Activated CD4-positive, CD25-positive, alpha-beta regulatory T cell treated with anti-CD3 and anti-CD28 coated beads, Interleukin-2, amount 50 U/mL, for 24 hours (primary cell): ENCODE measurements around the gene SMAD7.
A peak's percentile ranks its signal among the peaks of the same experiment; 100 is the strongest.

Experiments used
- ATAC-seq, 2 donors: fragments of 150-1000 bp; cut with Tn5 transposase; one replicate each; pipeline ENCODE4 v1.10.0; 2021; ENCODE audit warnings: mild to moderate bottlenecking in 1 of 2, moderate library complexity in 1 of 2

SMAD7 gene

DNA sequence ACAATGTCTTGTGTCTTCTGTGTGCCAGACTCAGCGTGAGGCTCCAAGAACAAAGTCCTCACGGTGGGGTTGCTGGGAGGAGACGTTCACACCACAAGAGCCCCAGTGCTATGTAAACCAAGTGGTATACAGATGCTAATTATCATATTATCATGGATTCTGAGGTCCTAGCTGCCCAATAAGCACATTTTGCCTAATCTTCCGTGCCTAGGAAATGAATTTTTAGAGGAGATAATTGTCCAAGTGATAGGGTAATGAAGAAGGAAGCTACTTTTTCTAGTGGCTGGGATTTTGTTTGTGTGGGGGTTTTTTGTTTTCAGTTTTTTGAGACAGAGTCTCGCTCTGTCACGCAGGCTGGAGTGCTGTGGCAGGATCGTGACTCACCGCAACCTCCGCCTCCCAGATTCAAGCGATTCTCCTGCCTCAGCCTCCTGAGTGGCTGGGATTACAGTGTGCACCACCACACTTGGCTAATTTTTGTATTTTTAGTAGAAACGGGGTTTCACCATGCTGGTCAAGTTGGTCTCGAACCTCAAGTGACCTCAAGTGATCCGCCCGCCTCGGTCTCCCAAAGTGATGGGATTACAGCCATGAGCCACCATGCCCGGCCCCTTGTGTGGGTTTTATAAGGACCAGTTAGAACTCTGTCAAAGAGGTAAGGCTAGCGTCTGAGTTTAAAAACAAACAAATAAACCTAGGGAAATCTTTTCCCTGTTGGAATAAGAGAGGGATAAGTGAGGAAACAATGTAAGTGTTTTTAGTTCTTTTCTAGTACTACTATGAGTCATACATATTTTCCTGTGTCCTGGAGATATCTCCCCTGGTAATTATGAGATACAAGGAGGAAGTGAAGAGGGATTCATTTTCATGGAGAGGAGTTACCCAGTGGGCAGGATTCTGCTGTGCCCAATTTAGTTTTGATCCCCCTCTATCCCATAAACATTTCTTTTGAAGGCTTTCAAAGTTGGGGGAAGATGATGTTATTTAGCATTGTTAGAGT lies 9.5 kb upstream of the SMAD7 start:
- no peak for ATAC-seq

DNA sequence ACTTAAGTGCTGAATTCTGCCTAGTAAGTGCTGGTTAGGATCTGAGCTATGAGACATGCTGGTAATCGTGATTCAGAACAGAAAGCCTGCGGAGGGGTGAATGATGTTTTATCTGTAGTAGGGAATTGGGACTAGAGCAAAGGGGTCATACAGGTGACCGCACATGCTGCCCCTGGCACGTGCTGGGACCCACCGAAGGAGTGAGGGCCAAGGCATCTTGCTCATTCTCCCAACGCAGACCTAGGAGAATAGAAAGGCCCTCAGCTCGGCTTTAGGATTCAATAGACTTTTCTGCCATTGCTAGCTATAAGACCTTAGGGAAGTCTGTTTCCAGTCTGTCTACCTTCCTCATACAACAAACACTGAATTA lies 8.8 kb upstream of the SMAD7 start:
- ATAC-seq, result no peak

DNA sequence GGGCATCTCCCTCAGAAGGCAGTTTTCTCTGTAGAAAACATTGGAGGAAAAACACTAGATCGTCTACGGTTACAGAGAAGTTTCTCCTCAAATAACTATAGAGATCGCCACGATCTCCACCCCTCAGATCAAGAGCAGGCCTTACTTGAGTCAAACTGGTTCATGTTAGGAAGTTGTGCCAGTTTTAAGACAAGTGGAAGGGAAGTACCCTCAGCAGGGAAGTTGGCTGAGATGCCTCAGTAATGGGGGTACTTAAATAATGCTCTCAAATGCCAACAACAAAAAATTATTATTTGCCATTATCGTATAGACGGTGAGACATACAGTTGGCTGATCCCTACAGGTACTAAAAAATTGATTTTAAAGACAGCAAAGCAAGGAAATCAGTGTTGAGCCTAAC lies 8.2 kb upstream of the SMAD7 start:
- no peak for ATAC-seq

- ATAC-seq, result no peak
Observed at GRCh38 chr18:48957616-48958015, 6.9 kb upstream of the SMAD7 start.

- ATAC-seq, result no peak
Observed at GRCh38 chr18:48957136-48957535, 6.4 kb upstream of the SMAD7 start.

DNA sequence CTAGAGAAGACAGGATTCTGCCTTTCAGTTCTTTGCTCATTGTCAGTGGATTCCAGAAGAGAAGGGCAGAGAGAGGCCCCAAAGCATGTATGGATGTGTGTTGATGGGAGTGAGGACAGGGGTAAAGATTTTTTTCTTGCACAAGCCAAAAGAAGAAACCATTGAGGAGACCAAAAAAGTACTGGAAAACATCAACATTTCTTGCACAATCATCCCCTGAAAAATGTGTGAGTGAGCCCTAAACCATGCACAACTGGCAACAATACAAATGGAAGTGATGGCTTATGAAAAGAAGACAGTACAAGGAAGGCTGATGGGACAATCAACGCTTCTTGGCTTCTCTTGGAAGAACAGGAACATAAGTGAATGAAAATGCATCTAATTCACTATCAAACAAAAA lies 5.6 kb upstream of the SMAD7 start:
- ATAC-seq, result no peak

- ATAC-seq, result no peak
Observed at GRCh38 chr18:48955830-48956261, 5.1 kb upstream of the SMAD7 start.

GRCh38 chr18:48954886-48955819 lies 4.4 kb upstream of the SMAD7 start:
- no peak for ATAC-seq

DNA sequence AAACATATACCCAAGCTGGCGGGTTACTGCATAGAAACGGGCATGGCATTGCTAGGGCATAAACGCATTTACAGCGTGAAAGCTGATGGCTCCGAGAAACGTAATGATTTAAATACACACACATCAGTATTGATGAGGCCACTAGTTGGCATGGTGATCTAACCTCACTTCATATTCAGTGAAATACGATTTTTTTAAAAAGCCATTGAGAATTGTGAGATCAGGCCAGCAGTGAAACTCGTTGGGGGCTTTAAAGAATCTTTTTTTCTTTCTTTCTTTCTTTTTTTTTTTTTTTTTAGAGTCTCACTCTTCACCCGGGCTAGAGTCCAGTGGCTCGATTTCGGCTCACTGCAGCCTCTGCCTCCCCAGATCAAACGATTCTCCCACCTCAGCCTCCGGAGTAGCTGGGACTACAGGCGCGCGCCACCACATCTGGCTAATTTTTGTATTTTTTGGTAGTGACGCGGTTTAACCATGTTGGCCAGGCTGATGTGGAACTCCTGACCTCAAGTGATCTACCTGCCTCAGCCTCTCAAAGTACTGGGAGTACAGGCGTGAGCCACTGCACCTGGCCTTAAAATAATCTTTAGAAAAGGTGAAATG lies 2.4 kb upstream of the SMAD7 start:
- peak; percentile 6 to 8 for ATAC-seq

- peak; percentile 27 to 29 for ATAC-seq
Observed at GRCh38 chr18:48952287-48953103, 1.7 kb upstream of the SMAD7 start.

DNA sequence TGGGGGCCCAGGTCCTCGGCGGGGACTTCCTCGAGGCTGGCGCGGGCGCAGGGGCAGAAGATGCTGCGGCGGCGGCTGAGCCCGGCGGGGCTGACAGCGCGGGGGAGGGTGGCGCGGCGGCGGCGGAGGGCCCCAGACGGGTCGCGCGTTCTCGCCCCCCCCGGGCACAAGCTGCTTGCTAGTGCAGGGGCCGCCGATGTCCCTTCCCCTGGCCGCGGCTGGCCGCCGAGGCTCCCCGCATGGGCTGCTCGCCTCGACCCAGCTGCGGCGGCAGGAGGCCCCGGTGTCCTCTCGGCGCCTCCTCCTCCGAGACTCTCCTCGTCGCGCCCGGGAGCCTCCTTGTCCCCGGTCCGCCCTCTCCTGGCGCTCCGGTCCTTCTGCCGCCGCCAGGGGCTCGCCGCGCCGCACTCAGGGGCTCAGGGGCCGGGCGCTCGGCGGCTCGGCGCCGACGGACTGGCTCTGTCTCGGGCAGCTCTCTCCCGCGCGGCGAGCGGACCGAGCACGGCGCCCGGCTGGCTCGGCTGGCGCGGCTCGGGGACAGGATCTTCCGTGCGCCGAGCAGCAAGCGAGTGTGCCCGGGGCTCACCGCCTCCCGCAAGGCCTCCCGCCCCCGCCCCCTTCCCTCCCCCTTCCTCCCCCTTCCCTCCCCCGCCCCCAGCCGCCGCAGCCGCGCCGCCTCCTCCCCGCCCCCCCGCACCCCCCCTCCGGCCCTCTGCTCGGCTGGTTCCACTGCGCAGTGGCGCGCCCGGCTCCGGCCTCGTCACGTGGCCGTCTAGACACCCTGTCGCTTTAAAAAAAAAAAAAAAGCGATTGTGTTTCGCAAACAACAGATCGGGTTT lies 902 bp upstream of the SMAD7 start:
- peak; percentile 60 to 63 for ATAC-seq

- no peak for ATAC-seq
Observed at GRCh38 chr18:48949606-48950535, 894 bp downstream of the SMAD7 start.

DNA sequence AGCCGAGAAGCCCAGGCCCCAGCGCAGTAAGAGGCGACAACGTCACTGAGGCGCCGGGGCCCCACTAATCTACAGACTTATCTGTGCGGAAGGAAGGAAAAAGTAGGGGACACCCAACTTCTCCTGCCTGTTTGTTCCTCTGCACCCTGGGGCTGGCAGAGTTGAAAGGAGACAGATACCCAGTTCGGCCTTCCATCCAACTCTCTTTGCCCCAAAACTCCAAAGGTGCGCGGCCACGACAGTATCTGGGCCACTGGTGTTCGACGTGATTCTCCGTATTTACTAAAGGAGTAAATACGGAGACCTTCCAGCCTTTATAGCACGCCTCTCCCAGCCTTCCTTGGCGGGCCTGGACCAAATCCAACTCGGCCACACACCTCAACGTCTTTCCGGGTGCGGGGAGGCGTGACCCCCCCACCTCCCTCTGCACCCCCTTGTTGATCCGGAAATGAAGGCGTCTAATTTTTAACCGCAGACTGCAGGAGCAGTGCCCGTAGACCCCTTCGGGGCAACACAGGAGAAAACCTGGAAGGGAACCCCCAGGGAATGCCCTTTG lies 1.6 kb downstream of the SMAD7 start:
- no peak for ATAC-seq

DNA sequence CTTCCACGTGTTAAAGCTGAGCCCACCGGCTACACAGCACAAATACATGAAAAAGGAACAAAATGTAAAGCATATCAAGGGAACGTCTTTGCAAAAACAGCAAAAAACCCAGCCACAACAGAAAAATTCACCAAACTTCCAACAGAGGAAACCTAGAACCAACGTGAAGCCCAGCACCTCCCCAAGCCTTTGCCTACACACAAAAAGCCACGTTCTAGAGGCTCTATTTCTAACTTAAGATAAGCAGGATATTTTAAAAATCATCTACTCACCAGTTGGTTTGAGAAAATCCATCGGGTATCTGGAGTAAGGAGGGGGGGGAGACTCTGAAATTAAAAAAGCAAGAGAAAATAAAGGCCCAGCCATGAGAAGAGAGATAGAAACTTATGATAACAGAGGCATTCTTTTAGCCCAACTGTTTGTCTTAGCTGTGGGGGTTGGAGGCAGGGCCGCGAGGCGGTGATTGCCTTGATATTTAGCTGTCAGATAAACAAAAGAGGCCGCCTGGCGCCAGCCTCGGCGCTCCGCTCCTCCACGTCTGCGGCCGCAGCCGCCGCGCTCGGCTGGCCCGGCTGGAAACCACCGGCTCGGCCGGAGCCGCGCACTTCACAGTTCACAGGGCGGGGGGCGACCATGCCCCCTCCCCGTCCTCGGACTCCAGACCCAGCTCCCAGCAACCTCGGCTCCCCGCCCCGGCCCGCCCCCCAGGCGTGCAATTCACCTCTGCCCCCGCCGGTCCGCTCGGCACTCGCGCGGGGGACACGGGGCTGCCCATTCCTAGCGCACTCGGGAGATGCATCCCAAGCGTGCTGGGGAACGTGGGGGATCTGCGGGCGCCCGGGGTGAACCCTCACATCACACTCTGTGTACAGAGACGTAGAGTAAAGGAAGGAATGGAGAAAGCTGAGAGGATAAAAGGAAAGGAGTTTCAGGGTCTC lies 2.4 kb downstream of the SMAD7 start:
- ATAC-seq, result no peak

DNA sequence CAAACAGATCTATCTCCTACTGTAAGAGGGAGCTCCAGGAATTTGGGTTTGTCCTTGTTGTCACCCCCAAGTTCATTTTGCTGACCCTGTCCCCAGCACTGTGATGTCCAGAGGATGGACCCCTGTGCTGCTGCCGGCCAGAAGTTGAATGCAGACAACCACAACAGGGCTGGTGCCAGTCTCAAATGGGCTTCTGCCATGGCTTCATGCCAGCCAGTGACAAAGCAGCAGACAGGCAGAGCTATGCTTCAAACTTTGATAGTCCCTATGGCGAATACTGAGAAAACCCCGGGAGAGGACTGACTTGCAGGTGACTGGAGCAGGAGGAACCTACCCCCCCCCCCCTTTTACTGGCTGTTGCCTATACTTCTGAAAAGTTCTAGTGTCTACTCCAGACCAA lies 3.2 kb downstream of the SMAD7 start:
- ATAC-seq, result no peak

DNA sequence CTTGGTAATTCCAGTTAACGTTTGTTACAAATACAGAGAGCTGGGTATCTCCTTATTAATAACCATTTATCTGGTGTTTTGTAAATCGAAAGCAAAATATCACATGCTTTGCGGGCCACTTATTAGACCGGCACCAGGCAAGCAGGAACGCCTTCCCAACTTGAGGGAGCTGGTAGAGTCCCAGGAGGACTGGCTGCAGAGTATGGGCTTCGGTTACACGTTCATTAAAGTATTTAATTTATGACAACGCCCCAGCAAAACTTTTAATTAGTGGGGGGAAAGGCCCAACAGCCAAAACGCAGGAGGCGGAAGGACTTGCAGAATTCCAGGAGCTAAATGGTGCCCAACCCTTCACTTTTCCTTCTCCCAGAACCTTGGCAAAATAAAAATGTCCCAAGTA lies 3.7 kb downstream of the SMAD7 start:
- no peak for ATAC-seq

DNA sequence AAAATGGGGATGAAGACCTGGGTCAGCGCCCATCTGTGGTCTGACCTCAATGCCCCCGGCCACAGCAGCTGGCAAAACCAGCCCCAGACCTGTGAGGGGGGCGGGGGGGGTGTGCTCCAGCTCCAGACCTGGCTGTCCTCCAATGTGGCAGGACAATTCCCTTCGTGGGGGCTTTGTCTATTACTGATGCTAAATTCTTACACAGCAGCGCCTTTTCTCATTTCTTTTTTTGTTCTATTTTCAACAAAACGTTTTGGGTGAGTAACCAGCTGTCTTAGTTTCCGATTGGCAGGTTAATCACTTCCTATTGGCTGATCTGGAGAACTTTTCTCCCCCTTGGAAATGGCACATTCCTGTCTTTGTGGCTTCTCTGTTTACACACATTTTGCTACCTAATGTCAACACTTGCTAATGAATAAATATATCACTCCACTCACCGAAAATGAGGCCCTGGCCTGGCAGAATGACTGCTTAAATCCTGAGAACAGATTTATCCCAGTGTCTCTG lies 4.4 kb downstream of the SMAD7 start:
- no peak for ATAC-seq

DNA sequence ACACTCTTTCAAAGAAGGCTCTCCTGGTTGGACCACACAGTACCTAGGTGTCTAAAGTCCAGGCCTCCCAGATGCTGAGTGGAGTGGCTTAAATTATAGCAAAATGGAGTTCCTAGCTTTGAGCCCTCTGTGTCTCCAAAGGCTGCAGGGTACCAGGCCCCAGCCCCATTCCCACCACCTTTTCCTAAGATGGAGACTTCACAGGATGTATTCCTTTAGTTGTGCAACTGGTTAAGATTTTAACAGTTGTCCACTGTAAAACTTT lies 4.9 kb downstream of the SMAD7 start:
- no peak for ATAC-seq

- ATAC-seq, result no peak
Observed at GRCh38 chr18:48944634-48945033, 6.1 kb downstream of the SMAD7 start.
